ENCODE measurements around the gene OTUD7B. TPM values are rescaled to one million over a fixed set of nuclear protein-coding genes. Genes with fewer than 3 reads are reported as not detected.

OTUD7B gene
- total RNA-seq, 2 experiments from 2014 or later, result 21.9 to 23.2 TPM

DNA sequence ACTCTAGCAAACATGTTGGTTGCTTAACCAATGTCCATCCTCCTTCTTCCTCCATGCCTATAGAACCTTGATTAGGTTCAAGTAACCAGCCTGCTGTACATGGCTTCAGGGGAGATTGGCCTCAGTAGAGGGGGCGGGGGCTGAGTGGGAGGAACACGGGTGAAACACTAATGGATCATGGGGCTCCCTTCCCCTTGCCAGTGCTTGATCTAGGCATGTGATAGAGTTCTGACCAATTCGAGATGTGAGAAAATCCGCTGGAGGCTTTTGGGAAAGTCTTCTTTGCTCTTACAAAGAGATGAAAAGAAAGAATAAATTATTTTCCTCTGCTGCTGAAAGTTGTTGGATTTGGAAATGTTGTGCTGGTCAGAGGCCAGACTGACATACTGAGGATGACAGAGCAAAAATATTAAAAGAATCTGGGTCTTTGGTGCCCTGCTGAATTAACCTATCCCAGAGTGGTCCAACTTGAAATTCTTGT lies 5.2 kb upstream of the OTUD7B start:
- no peaks in the 10 kb centered on the region for H3K27me3 Mint-ChIP-seq
- no peak overlapping the region for H3K27ac Mint-ChIP-seq
- no peaks in the 10 kb centered on the region for H3K9me3 Mint-ChIP-seq
- H3K4me3 Mint-ChIP-seq, result no peak overlapping the region
- H3K4me1 Mint-ChIP-seq, result peaks cover 2% of the 10 kb centered on the region
- no peak for DNase-seq
- no peaks in the 10 kb centered on the region for H3K36me3 Mint-ChIP-seq

DNA sequence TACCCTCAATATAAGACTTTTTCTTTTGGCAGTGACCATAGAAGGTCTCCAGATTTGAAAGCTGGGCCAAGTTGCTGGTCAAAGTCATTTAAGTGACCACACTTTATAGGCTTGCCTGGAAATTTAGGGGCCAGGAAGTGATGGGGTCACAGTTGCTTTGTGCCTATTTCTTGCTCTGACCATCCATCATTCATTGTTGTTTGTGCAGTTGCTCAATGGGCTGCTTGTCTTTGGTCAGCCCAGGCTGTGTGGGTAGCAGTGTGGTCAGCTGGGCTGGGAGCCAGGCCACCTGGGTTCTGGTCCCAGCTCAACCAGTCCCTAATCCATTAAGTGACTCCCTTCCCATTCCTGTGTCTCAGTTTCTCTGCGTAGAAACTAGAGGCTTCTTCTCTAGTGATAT lies 2.1 kb upstream of the OTUD7B start:
- no peak for DNase-seq
- peaks cover 5% of the 10 kb centered on the region for H3K27me3 Mint-ChIP-seq
- H3K27ac Mint-ChIP-seq, result no peak overlapping the region
- peaks cover 23% of the 10 kb centered on the region for H3K4me1 Mint-ChIP-seq
- H3K36me3 Mint-ChIP-seq, result peaks cover 15% of the 10 kb centered on the region
- no peaks in the 10 kb centered on the region for H3K9me3 Mint-ChIP-seq
- H3K4me3 Mint-ChIP-seq, result no peak overlapping the region

DNA sequence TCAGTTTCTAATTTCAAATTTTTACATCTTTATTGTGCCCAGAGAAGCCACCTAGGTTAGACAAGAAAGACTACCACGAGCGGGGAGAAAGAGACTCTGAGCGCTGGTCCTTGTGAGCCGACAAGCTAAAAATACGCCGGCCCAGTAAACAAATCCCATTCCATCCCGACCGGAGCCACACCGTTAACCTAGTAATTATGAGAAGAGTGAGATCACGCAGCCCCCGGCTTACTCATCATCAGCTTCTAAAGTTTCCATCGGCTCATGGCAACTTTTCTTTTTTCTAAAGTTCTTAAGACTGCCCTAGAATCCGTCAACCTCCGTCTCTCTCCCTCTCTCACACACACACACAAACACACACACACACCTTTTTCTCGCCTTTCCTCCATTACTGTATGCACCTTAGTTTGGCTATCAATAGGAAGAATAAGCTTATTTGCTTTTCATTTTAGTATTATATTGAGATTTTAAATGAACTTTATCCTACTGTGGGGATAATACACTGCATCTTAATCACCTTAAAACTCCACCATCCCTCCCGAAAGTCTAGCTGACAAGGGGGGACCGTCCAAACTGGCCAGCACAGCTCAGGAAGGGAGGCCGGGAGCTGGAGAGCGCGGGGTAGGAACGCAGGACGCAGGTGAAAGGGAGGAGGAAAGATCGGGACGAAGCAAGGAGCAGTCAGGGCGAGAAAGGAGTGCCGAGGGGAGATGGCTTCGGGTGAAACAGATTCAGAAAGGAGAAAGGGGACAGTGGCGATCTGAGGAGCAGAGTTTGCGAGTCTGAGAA lies 728 bp downstream of the OTUD7B start:
- Mint-ChIP-seq H3K4me3 (peak overlapping the region; percentile 99), H3K9me3 (no peaks in the 10 kb centered on the region), H3K27me3 (peaks cover 5% of the 10 kb centered on the region), H3K27ac (peak overlapping the region; percentile 99), H3K4me1 (peaks cover 37% of the 10 kb centered on the region), H3K36me3 (peaks cover 30% of the 10 kb centered on the region)
- DNase-seq, result peak; percentile 57

DNA sequence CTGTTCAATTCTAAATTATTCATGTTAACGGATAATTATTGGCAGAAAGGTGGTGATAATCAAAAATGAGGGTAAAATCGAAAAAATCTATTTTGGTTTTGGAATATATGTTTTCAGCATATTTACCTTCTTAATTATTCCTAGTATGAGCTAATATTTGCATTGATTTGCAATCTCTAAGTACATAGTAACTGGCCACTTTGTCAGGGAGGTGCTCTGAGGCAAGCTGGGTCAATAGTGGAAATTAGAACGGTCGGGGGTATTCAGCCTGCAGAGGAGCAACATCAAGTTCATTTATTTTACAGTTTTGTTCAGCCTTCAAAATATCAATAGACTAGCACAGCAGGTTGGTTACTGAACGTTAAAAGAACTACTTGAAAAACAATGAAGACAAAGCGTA lies 1.8 kb downstream of the OTUD7B start:
- peaks cover 43% of the 10 kb centered on the region for H3K4me1 Mint-ChIP-seq
- H3K27me3 Mint-ChIP-seq, result peaks cover 5% of the 10 kb centered on the region
- H3K36me3 Mint-ChIP-seq, result peaks cover 37% of the 10 kb centered on the region
- H3K4me3 Mint-ChIP-seq, result peak overlapping the region; percentile 99
- H3K27ac Mint-ChIP-seq, result no peak overlapping the region
- DNase-seq, result no peak
- no peaks in the 10 kb centered on the region for H3K9me3 Mint-ChIP-seq

DNA sequence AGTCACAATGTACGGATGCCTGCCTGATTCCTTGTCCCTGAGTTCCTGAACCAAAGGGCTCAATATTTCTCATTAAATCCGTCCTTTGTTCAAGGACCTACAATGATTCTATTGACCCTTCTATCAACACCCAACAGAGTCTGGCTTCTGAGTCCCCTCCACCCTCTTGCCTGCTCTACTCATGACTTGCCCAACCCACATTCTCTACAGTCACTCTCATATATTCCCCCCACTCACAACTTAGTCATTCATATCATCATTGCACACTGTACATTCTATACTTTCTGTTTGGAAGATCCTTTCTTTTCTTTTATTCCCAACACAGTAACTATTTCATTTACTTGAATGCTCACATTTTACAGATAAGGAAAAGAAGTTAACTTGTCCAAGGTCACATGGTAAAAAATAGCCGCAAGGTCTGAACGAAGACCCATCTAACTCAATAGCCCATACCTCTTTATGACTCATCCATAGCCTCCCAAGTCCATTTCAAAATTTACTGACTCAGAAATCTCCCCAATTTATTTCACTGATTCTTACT lies 3.6 kb downstream of the OTUD7B start:
- Mint-ChIP-seq H3K27ac (peak overlapping the region; percentile 27), H3K4me1 (peaks cover 53% of the 10 kb centered on the region), H3K4me3 (peak overlapping the region; percentile 15), H3K9me3 (no peaks in the 10 kb centered on the region), H3K27me3 (peaks cover 5% of the 10 kb centered on the region), H3K36me3 (peaks cover 48% of the 10 kb centered on the region)
- no peak for DNase-seq

DNA sequence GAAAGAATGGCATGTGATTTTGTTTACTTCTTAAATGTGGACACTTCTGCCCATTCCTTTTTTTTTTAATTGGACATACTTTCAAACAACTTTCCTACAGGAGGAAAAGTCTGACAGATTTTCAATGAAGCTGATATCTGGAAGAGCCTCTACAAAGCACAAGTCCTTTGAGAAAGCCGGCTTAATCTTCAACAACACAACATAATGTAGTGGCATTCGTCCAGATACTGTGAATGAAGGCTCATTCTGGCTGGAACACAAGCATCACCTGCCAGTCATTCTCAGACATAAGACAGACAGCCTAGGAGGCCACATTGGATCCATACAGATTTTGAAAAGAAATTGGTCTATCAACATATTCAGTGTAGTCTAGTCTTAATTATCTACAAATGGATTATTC lies 4.9 kb downstream of the OTUD7B start:
- H3K36me3 Mint-ChIP-seq, result peaks cover 58% of the 10 kb centered on the region
- peaks cover 58% of the 10 kb centered on the region for H3K4me1 Mint-ChIP-seq

DNA sequence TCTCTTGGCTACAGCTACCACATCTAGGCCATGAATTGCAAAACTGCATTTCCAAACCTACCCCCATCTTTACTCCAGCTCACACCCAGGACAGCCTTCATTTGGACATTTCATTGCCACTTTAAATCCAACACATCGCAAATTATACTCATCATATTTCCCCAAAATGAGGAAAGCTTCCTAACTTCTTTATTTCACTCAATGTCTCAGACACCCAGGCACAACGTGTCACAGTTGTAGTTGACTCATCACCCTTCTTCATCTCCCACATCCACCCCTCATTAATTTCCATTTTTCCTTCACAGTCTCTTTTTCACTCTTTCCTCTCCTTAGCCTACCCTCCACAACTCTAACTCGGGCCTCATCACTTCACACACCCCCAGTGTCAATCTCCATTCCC lies 6.7 kb downstream of the OTUD7B start:
- no peaks in the 10 kb centered on the region for H3K9me3 Mint-ChIP-seq
- no peak overlapping the region for H3K4me3 Mint-ChIP-seq
- peaks cover 60% of the 10 kb centered on the region for H3K4me1 Mint-ChIP-seq
- peak overlapping the region; percentile 4 for H3K27ac Mint-ChIP-seq
- DNase-seq, result no peak
- no peaks in the 10 kb centered on the region for H3K27me3 Mint-ChIP-seq
- H3K36me3 Mint-ChIP-seq, result peaks cover 67% of the 10 kb centered on the region

More for the DNA sequence above, 4.9 kb downstream of the OTUD7B start:
- no peak overlapping the region for H3K4me3 Mint-ChIP-seq
- no peaks in the 10 kb centered on the region for H3K9me3 Mint-ChIP-seq
- H3K27me3 Mint-ChIP-seq, result peaks cover 5% of the 10 kb centered on the region
- DNase-seq, result no peak
- H3K27ac Mint-ChIP-seq, result no peak overlapping the region

DNA sequence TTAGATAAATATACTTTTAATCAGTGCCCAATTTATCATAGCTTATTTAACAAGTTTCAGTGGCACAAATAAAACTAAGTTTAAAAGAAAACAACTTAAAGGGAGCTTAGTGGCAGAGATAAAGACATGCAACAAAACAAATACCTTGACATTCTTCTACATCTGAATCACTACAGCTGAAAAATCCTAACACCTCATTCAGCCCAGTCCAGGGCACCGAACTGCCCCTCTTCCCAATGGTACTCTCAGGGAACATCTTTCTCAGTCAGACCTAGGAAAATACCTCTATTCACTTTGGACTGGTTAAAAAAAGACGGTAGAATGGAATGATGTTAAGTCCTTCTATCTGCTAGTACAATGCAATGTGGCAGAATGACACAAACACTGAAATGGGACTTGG lies 8.3 kb downstream of the OTUD7B start:
- no peak overlapping the region for H3K4me3 Mint-ChIP-seq

DNA sequence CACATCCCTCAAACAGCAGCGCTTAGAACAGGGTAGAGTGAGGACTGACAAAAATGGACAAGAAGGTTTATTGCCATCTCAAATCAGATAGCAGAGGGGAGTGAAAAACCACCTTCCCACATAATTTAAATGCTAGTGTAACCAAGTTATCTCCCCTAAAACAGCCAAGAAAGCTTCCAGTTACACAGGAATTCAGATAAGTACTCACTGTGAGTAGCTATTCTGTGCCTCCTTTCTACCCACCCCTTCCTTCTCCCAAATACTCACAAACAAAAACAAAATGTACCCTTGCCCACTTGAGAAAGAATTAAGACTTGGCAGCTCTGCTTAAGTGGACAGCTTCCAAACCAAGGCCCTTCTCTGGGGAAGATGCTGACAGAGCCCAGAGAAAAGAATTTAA lies 9.1 kb downstream of the OTUD7B start:
- H3K4me3 Mint-ChIP-seq, result no peak overlapping the region
- H3K36me3 Mint-ChIP-seq, result peaks cover 56% of the 10 kb centered on the region
- DNase-seq, result no peak
- H3K27ac Mint-ChIP-seq, result no peak overlapping the region
- H3K27me3 Mint-ChIP-seq, result no peaks in the 10 kb centered on the region
- peaks cover 59% of the 10 kb centered on the region for H3K4me1 Mint-ChIP-seq
- H3K9me3 Mint-ChIP-seq, result no peaks in the 10 kb centered on the region

More for the DNA sequence above, 8.3 kb downstream of the OTUD7B start:
- no peak overlapping the region for H3K27ac Mint-ChIP-seq
- H3K9me3 Mint-ChIP-seq, result no peaks in the 10 kb centered on the region
- peaks cover 59% of the 10 kb centered on the region for H3K4me1 Mint-ChIP-seq
- H3K36me3 Mint-ChIP-seq, result peaks cover 59% of the 10 kb centered on the region
- H3K27me3 Mint-ChIP-seq, result no peaks in the 10 kb centered on the region
- DNase-seq, result no peak

DNA sequence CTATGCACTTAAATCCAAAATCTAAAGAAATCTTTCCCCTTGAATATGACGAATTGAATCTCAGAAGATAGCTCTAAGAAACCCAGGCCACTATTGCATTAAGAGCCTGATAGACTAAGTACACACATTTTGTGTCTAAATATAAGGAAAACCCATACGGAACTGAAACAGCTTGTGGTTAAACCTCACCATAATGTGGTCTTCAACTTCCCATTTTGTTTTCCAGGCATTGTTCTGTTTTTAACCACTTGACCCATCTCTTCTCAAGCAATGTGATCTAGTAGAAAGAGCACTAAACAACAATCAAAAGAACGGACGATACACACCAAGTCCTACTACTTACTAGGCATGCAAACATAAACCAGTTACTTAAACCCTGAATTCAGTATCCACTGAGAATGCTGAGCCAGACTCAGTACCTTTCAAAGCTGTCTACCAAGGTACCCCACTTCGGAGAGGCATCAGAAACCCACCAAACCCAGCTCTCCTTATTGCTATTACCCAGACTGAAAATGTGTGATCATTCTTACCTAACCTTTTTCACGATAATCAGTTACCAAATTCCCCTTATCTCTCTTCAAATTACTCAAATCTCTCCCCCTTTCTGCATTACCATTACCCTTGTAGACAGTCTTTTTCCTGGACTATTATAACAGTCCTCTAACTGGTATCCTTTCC lies 12.8 kb downstream of the OTUD7B start:
- peak; percentile 15 for DNase-seq
- Mint-ChIP-seq H3K9me3 (no peaks in the 10 kb centered on the region), H3K4me1 (peaks cover 64% of the 10 kb centered on the region), H3K27ac (peak overlapping the region; percentile 72), H3K27me3 (no peaks in the 10 kb centered on the region), H3K36me3 (peaks cover 44% of the 10 kb centered on the region), H3K4me3 (peak overlapping the region; percentile 5)

DNA sequence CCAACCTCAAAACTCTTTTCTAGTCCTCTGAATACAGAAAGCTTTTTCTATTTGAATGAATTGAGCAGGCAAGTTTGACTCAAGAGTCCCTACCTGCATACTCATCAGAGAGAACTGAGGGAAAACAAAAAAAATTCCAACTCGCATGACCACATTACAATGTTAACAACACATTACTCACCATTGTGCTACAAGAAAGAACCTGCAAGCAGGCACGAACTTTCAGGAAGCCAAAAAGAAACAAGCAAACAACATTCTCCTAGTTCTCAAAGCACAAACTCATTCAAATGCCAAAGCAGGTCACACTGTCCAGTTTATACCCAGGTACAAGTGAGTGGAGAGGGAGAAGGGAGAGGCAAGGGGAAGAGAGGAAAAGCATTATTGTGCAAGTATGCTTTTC lies 14.6 kb downstream of the OTUD7B start:
- Mint-ChIP-seq H3K4me1 (peaks cover 53% of the 10 kb centered on the region), H3K9me3 (no peaks in the 10 kb centered on the region), H3K27ac (peak overlapping the region; percentile 87), H3K27me3 (no peaks in the 10 kb centered on the region), H3K4me3 (peak overlapping the region; percentile 62), H3K36me3 (peaks cover 37% of the 10 kb centered on the region)
- DNase-seq, result no peak

DNA sequence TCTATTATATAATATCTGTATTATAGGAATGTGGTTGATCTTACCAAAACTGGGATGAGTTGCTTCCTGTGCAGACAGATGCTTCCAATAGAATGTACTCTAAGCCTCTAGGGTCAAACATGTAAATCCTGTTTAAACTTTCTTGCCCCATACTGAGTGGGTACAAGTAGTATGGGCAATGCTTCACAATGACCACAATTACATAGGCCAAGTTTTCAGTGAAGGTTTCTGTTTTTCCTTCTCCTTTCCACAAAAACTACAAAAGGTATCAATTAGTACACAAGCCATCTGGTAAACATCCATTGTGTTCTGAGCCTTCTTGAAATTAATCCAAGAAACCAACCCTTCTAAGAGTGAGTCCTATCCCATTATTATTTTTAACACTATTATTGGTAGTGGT lies 16.8 kb downstream of the OTUD7B start:
- Mint-ChIP-seq H3K36me3 (peaks cover 26% of the 10 kb centered on the region), H3K4me1 (peaks cover 42% of the 10 kb centered on the region), H3K27me3 (no peaks in the 10 kb centered on the region), H3K9me3 (no peaks in the 10 kb centered on the region), H3K4me3 (no peak overlapping the region), H3K27ac (no peak overlapping the region)
- no peak for DNase-seq

DNA sequence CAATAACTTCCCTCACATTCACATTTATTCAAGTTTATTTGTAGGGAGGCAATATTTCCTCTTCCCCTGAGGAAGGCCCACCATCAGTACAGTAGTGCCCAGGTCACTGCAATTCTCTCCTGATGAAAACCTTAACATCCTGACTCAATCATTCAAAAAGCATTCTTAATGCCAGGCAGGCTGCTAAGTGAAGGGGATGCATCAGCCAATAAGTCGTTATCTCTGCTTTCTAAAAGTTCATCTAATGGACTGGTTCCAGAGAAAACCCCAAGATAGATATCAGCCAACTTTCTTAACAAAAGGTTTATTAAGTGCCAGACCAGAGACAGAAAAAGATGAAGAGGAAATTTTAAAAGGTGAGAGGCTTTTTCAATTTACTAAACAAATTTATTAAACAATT lies 17.3 kb downstream of the OTUD7B start:
- Mint-ChIP-seq H3K4me3 (no peak overlapping the region), H3K4me1 (peaks cover 38% of the 10 kb centered on the region), H3K27me3 (no peaks in the 10 kb centered on the region), H3K27ac (no peak overlapping the region), H3K9me3 (no peaks in the 10 kb centered on the region), H3K36me3 (peaks cover 28% of the 10 kb centered on the region)
- DNase-seq, result no peak

DNA sequence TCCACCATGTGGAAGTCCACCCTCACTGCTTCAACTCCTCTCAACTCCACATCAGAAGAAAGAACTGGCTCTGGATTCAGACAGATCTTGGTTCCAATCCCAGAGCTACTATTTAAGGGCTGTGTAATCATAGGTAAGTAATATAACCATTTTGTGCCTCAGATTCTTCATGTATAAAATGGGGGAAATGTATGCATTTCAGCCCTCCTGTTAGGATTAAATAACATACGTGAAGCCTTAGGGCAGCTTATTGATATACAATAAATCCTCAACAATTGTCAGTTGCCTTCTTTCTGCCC lies 23.3 kb downstream of the OTUD7B start:
- peaks cover 22% of the 10 kb centered on the region for H3K36me3 Mint-ChIP-seq
- no peaks in the 10 kb centered on the region for H3K27me3 Mint-ChIP-seq
- H3K9me3 Mint-ChIP-seq, result no peaks in the 10 kb centered on the region

DNA sequence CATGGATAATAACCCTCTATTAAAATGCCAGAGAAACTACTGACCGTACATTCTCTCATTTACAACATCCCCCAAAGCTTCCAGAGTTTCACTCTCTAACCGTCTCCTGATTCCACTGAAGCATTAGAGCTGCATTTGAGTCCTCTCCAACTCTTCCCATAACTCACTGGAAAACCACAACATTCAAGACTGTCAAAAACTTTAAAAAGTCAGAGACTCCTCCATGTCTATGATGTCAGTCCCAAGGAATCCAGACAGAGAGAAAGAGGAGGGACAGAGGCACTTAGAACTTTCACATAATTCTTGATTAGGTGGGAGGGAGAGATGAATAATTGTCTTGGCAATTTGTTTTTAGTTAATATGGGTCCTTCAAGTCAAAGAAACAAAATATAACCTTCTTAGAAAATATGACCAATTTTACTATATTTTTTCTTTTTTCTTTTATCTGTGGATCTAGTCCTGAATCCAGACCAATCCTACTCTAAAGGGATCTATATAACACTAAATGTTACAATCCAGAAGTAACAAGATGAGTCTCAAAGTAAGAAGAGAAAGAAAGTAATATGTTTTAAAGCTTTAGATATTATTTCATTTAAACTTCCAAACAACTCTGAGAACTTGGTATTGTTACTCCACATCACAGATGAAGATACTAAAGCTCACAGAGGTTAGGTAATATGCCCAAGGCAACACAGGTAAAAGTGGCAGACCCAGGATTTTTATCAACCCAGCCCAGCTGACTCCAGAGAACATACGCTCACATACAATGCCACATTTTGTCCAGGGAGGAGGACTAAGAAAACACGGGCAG lies 23.8 kb downstream of the OTUD7B start:
- peaks cover 20% of the 10 kb centered on the region for H3K36me3 Mint-ChIP-seq
- no peaks in the 10 kb centered on the region for H3K9me3 Mint-ChIP-seq
- no peaks in the 10 kb centered on the region for H3K27me3 Mint-ChIP-seq
- H3K27ac Mint-ChIP-seq, result no peak overlapping the region
- H3K4me3 Mint-ChIP-seq, result no peak overlapping the region
- no peak for DNase-seq
- H3K4me1 Mint-ChIP-seq, result peaks cover 11% of the 10 kb centered on the region

More for the DNA sequence above, 23.3 kb downstream of the OTUD7B start:
- Mint-ChIP-seq H3K4me1 (peaks cover 11% of the 10 kb centered on the region), H3K4me3 (no peak overlapping the region), H3K27ac (no peak overlapping the region)
- DNase-seq, result no peak

Measured in activated naive CD8-positive, alpha-beta T cell treated with anti-CD3 and anti-CD28 coated beads for 36 hours (primary cell).